SK-N-MC (cell line): ENCODE data around the gene CROCC2.

Source experiments
- EZH2 ChIP-seq: fragments of 200-600 bp; sonication (generic); IDR thresholded peaks from one replicate; pipeline ENCODE4 v1.6.1; 2017; ENCODE audit warnings: antibody characterized with exemption
- FOXP2 ChIP-seq: optimal IDR thresholded peaks from 2 replicates; pipeline ENCODE3; 2011; ENCODE audit warnings: mild to moderate bottlenecking, moderate library complexity; ENCODE audit not compliant: insufficient read depth; ENCODE audit errors: extremely low read length, control extremely low read depth
- POLR2AphosphoS5 ChIP-seq: IDR thresholded peaks from 2 replicates; pipeline ENCODE4 v1.6.1; 2012; ENCODE audit warnings: mild to moderate bottlenecking, low read depth, low read length, borderline replicate concordance

- TF ChIP-seq EZH2: no peak
- no peak for TF ChIP-seq POLR2AphosphoS5
- no peak for TF ChIP-seq FOXP2
These were observed 91.9 kb downstream of the CROCC2 start, which contains the start of gene SNED1 for GRCh38 chr2:240997856-240998705.
